ENCODE results near the gene HSP90AA1.

GRCh38 chr14:102095871-102096568 is 9.2 kb upstream of the HSP90AA1 start:
- TF ChIP-seq POLR2A (IDR thresholded peaks at IDR 0.05) (no peak), CTCF (IDR thresholded peaks at IDR 0.05) (no peak), POLR2AphosphoS5 (IDR thresholded peaks at IDR 0.05) (no peak)
